GM19468 (cell line): ENCODE data around the gene DPH2.

Experiments
- ATAC-seq: cut with Tn5 transposase; IDR thresholded peaks from one replicate; pipeline ENCODE4 v1.9.1; 2021; ENCODE audit warnings: mild to moderate bottlenecking, moderate library complexity, moderate number of reproducible peaks; ENCODE audit not compliant: unreplicated experiment; ENCODE audit errors: extremely low read depth

The DPH2 gene

DNA sequence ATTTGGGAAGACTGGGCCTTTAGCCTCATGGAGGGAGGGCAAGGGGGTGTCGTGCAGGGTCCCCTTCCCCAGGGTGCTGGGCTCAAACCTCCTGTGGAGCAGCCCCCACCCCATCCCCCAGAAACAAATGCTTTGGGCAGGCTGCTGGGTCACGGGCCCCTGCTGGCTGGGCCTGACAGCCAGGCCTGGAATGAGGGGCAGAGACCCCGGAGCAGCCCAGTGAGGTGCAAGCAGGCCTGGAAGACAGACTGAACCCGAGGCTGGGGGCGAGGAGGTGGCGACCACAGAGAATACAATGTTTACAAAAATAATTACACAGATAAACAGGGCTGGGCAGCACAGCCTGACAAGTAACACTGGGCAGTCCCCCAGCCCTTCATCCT lies 26.9 kb downstream of the DPH2 start:
- no peak for ATAC-seq

DNA sequence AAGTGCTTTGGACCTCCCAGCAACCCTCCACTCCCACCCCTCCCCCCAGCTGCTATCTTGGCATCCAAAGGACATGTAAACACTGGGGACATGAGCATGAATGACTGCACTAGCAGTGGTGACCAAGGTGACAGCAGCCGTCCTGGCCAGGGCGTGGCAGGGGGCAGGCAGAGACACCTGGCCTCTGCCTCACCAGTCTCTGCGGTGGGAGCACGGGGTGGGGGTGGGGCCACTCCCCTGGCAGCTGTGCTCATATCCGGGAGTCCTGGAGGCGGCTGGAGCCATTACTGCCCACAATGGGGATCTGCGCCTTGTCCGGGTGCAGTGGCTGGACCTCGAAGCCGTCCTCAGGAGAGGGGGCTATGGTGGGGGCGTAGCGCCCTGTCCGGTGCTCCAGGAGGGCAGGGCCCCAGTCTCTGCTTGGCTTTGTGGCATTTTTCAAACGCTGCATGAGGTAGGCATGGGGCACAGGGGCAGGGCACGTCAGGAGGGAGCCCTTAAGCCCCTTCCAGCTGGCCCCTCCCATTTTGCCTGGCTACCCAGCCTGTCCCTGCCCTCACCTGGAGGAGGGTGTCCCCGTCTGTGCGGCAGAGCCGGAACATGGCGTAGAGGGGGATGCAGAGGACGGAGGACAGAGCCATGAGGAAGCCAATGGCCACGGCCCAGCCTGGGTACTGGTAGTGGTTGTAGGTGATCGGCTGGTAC lies 27.6 kb downstream of the DPH2 start:
- no peak for ATAC-seq

DNA sequence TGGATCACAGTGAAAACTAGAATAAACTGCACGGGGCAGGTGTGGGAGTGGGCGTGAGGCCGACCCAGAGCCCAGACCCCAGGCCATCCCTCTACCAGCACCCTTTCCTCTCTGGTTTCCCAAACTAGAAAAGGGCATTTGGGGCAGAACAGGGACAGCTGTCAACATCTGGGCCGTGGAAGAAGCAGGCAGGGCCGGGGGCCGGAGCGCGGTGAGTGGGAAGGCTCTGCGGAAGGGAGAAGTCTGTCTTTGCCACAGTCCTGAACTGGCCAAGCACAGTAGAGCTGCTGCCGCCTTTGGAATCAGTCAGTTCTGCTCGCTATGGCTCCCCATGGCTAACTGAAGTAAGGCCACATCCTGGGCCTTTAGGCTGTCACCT lies 28.2 kb downstream of the DPH2 start:
- ATAC-seq, result no peak

DNA sequence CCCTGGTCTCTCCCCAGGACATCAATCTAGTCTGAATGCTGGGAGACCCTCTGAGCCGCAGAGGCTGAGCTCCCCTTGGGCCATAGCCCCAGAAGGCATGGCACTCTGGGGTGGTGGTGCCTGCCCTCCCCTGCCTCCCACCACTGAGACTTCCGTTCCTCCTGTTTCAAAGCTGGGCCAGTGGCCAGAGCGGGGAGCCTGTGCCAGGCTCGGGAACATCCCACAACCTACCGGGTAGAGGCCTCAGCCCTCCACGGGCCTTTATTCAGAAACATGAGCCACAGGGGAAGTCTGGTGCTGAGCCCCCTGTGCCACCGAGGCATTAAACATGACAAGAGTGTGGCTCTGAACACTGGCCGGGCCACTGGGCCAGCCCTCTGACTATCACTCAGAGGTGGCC lies 29.6 kb downstream of the DPH2 start:
- ATAC-seq, result no peak

DNA sequence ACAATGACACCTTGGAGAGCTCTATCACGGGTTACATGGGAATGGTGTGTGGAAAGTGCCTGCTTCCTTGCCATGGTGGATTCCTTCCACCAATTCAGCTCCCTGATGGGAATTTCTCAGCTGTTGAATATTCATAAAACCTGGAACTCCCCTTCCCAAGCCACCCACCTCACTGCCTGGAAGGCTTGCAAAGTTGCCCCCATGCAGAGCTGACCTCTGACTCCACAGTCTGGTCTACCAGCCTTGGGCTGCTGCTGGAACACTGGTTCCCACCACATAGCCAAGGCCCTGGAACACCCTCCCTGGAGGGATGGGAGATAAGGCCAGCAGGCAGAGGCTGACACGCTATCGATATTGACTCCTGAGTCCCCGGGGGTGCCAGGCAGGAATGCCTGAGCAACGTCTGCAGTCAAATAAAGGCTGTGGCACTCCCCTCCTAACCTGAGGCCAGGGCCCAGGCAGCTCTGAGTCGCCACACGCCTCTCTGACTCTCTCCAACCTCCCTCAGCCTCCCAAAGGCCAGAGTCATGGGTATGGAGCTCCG lies 30.4 kb downstream of the DPH2 start:
- ATAC-seq, result no peak

DNA sequence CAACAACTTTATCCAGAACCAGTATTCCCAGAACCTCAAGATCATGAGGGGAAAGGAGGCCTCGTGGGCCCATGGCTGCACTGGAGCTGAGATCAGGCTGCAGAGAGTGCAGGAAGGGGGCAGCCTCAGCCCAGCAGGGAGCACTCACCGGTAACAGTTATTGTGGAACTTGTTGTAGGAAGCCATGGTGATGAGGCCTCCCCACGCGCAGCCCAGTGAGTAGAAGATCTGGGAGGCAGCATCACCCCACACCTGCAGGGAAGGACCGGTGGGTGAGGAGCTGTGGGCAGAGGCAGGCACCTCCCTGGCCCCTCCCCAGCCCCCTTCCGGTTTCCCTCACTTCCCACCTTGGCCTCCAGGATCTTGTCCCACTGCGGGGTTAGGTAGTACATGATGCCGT lies 32.4 kb downstream of the DPH2 start:
- ATAC-seq, result no peak

DNA sequence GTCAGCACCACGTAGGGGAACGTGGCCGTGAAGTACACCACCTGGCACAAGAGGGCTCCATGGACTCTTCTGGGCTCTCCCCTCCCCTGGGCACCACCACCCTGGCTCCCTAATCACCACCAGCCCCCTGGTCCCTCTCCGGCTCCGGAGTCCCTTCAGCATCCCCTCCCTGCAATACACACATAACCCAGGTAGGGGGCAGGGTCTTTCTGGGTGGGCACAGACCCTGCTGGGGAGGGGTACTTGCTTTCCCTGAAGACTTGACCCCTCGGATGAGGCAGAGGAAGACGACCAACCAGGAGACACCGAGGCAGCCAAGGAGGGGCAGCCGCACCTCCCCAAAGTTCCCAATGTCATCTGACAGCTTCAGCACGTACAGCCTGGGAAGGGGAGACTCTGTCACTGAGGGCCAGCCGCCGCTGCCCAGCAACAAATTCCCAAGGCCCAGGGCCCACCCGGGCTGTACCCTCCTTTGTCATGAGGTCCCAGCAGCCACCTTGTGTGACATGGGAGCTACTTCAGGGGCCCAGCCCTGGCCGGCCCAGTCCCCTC lies 32.9 kb downstream of the DPH2 start:
- ATAC-seq, result no peak

DNA sequence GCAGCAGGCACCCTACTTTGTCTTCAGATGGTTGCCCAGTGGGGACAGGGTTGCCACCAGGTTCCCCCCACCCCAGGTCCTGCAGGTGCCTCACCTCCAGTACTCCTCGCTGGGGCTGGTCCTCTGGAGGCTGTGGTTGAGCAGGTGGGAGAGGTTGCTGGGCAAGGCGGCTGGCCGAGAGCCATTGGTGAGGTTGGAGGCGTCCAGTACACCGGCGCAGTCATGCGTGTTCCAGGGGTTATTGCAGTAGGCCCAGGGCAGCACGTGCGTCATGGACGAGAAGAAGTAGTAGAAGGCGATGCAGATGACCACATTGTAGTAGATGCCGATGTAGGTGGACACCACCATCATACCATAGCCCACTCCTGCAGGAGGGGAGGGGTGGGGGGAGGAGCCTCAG lies 38.4 kb downstream of the DPH2 start:
- no peak for ATAC-seq

DNA sequence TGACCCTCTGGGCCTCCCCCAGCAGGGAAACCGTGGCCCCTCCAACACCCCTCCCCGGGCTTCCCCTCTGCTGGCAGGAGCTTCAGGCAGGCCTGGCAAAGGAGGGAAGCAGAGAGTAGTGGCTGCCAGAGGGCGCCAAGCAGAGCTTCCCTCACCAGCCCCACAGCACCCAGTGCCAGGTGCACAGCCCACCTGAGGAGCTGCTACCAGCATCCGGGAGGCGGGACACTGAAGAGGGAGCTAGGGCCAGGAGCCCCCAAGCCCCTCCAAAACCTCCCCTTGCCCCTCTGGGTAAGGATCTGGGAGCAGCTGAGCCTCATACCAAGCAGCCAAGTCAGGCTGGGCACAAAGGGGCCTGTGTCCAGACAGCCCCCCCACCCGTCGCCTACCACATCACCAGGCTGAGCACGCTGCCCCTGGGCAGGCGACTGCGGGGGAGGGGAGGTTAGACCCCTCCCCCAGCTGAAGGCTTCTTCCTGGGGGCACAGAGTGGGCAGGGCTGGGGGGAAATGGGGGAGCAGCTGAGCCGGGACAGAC lies 41.2 kb downstream of the DPH2 start:
- no peak for ATAC-seq

DNA sequence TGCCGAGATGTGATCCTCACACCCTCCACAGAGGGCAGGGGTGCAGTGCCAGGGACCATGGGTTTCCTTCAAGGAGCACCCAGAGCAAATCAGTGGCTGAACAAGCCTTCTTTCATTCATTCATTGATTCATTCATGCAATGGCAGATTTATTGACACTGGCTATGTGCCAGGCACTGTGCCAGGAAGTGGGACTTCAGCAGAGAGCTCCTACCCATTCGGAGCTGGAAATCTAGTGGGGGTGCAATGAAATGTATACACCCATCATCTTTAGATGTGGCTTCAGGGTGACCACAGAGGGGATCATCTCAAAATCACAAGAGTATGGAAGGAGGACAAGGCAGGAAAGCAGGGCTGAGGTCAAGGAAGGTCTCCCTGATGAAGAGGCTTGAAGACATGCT lies 42.6 kb downstream of the DPH2 start:
- no peak for ATAC-seq

DNA sequence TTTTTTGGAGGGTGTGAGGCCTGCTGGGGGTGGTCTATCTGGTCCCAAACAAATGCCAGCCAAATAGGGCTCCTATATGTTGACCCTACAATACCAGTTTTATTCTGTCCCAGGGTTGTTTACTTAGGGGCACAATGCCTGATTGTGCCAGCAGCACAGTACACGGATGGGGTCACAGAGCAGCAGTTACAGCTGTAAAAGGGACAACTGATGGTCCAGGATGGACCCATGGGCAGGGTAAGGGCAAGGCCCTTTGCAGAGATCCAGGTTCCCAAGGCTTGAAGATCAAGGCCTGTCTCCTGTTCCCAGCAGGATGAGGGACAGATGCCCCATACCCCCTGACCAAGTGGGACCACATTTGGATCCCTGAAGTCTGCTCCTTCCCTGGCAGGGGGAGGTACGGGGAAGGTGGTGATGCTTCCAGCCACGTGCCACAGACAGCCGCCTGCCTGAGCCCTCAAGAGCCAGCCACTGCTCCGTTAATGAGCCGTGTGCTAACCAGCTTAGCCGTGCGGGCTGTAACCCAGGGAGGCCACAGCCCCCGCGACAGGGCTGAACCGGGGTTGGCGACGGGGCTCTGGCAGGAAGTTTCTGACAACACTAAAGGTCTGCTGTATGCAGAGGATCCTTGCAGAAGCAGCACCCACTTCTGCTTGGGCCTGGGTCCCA lies 43.3 kb downstream of the DPH2 start:
- no peak for ATAC-seq

DNA sequence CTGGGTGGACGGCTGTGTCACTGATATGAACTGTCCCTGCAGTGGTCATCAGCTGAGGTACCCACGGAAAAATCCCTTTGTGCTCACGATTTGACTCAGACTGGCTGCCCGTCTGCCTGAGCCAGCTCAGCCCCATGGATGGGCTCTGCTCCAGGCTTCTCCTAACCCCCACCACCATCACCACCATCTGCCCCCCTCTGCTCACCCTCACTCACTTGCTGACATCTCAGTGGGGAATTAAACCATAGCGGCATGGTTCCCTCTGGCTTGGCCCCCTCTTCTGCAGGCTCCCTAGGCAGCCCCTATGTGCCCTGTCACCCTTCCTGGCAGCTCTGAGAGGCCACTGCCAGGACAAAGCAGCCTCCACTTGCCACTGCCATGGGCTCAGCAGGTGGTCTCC lies 44.1 kb downstream of the DPH2 start:
- ATAC-seq, result no peak

DNA sequence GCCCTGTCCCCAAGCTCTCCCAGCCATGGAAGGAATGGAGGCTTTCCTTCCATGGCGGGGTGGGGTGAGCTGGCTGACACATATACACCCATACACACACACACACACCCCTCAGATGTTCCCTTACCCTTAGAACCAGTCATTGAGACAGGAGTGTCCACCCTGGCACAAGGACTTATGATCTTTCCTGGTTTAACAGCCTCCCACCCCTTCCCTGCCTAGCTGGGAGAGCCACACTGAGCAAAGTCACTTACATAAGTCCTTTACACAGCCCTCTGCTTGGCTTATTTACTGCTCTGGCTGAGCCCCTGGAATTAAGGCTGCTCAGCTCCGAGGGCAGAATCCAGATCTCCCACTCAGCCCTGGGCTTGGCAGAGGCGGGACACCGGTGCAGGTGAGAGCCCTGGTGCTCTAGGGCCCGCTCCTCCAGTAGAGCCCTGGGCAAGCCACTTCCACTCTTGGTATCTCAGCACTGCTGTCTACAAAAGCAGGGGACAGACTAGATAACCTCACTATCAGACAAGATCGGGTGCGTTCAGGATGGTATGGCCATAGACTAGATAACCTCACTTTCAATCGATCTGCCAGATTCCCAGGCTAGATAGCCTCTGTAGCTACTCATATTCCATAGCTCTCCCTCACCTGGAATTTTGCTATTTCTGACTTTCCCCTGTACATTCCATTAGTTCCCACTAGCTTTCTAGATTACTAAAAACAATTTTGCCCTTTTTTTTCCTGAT lies 44.7 kb downstream of the DPH2 start:
- no peak for ATAC-seq

DNA sequence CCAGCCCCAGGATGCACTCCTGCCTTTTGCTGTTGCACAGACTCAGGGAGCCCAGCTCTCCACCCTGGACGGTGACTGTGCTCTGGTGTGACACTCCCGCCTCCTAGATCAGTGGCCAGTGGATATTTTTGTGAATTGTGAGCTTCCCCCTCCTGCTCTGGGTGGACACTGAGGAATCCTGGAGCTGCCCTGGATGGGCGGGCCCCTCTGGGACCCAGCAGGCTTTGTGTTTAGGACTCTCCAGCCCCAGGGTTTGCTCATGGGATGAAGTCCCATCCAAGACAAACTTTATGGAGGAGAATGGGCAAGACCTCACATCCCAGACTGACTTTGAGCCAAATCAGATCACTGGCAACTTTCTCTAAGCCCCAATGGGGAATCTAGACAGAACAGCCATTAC lies 45.4 kb downstream of the DPH2 start:
- ATAC-seq, result no peak

DNA sequence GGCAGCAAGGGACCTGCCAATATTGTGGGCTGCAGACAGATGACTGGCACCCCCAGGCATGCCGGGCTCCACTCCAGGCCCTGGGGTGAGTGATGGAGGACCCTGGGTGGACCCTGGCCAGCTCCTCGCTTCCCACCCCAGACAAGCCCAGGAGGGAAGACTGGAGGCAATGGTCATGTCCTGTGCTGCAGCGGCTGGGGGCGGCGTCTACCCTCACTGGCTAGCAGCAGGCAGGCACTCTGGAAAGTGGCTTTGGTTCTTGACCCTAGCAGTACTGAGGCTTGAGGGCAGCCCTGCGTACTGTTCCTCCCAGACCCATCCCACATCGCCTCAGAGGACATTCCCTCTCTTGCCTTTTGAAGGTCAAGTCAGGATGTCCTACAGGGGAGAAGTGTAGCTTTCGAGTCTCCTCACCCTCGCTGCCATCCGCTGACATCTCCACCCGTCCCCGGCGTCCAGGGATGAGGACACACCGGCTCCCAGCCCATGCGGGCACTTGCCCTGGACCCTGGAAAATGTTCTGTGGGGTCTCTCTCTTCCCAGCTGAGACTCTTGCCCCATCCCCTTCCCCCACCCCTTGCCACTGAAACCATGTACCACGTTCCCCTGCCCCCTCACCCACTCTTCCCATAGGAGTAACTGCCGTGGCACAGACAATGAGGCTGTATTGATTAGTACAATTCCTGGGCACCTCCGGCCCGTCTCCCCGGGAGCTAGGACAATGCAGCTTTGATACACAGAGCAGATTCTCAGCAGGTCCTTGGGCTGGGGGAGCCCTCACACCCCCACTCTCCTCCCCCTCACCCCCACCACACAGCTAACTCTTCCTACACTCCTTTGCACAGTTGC lies 46.5 kb downstream of the DPH2 start:
- ATAC-seq, result no peak

DNA sequence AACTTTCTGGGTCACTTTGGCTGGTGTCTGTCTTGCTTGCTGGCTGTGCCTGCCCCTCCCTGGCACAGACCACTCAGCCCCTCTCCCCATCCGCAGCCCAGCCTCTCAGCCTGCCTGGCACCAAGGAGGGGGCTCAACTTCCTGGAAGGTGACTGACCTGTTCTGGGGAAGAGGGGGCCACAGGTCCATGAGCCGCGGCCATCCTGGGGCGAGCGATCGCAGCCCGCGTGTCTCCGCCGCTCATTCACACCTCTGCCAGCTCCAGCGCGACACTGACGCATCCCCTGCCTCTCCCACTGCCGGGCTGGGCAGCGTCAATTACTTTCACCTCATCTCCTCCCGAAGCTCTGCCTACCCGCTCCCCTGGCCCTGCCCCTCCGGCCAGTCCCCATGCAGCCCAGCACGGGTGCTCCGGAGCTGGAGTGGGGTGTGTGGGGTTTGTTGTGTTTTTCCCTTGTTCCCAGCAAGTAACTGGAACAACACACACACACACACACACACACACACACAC lies 47.1 kb downstream of the DPH2 start:
- no peak for ATAC-seq

DNA sequence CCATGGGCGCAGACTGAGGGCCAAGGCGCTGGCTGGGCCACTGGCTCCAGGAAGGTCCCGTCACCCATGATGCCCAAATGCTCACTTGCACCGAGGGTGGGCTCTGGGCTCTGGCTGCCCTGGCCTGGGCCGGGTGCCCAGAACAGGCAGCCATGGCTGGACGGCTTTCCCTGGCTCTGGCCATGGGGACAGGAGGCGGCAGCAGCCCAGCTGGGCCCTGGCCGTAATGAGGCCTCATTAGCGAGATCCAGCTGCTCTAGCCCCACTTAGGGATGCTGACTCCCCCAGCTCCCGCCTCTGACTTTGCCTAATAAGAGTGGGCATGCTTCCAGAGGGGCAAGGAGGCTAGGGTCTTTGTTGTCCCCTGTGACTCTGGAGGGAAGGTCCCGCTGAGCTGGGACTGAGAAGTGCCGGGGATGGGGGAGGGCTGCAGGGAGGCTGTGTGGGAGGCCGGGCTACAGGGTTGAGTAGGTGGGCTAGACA lies 49.7 kb downstream of the DPH2 start:
- ATAC-seq, result no peak

DNA sequence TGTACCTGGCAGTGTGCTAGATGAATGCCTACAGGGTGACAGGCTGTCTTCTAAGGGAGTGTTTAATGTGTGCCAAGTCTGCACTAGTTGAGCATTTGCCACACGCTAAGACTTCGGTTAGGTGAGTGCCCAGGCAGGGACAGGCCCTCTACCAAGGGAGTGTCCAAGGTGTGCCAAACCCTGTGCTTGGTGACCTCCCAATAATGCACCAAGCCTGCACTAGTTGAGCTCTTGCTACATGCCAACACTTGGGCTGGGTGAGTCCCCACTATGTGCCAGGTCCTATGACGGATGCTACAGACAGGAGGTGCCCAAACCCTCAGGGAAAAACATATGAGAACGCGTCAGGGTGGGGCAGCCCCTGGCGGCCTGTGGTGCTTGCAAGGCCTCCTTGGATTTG lies 50.7 kb downstream of the DPH2 start:
- ATAC-seq, result no peak

DNA sequence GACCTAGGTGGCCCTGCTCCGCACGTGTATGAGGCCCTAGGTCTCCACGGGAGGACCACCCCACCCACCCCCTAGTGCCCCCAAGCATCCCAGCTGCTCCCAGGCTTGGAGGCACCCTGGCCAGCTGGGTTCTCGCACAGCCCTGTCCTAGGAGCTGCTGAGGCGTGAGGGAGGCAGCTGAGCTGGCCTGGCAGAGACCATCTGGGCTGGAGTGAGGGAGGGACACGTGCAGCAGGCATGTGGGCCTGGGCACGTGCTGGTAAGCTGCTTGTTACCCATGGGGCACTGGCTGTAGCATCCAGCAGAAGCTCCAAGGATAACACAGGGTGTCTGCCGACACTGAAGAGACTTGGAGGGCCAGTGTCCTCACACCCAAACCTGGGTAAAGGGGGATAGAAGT lies 51.3 kb downstream of the DPH2 start:
- ATAC-seq, result no peak
